CD4-positive, alpha-beta T cell treated with Interleukin-17A for 4 hours (primary cell): ENCODE results near the gene ANKRD10.

ENCODE experiments used
- DNase-seq: peaks from one replicate; pipeline ENCODE4 v3.0.0-alpha.2; 2020; ENCODE audit warnings: mixed read lengths

ANKRD10 gene

DNA sequence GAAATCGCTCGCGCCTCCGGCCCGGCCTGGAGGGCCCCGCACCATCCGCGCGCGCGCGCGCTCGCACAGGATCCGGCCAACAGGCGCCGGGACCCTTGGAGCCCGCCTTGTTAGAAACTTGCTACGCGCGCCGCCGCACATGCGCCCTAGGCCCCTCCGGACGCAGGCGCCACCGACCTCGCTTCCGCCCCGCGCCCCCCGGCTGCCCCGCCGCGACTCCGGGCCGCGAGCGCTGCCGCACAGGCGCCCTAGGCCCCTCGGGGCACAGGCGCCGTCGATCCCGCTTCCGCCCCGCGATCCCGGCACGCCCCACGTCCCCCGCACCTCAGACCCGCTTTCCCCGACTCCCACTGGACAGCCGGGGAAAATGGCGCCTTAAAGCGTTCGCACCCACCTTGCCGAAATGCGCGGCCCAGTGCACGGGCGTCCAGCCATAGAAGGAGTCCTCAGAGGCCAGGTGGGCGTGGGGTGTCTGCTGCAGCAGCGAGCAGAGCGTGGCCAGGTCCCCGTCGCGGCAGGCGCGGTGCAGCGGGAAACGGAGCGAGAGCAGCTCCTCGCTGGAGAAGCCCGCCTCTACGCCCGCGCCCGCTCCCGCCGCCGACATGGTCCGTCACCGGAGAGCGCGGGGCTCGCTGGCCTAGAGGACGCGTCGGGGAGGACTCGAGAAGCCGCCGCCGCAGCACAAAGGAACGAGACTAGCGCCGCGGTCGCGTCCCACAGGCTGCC, 375 bp downstream of the ANKRD10 start:
- DNase-seq, result peak; percentile 85

DNA sequence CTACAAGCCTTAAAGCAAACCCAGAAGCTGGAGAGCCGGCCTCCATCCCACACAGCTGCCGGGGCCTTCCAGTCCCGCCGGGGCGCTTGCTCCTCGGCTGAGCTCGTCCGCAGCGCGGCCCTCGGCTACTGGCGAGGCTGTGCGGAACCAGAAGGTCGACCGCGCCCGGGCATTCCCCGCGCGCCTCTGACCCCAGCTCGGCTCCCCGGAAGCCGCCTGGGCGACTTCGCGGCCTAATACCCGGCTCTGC, 863 bp downstream of the ANKRD10 start:
- no peak for DNase-seq

GRCh38 chr13:110913322-110914080, 1.4 kb downstream of the ANKRD10 start:
- DNase-seq, result peak; percentile 21

GRCh38 chr13:110912651-110913051, 2.2 kb downstream of the ANKRD10 start:
- no peak for DNase-seq

DNA sequence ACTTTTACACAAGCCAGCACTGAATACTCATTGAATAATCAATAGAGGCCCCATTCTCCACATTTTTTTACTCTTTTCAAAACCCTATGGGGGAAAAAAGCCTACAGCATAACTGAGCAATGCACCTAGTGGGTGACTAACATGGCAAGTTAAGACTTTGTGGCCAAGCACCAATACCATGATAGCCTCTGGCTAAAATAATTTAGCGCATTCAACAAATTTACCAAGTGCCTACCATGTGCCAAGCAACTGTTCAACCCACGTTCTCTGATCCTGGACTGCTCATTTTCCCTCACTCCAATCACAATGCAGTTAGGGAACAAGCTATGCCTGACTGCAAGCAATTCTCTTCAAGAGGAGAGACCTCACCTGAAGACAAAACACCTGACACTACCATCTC, 3.0 kb downstream of the ANKRD10 start:
- DNase-seq, result no peak

GRCh38 chr13:110910013-110910890, 4.6 kb downstream of the ANKRD10 start:
- DNase-seq, result no peak

GRCh38 chr13:110907951-110908898, 6.6 kb downstream of the ANKRD10 start:
- DNase-seq, result no peak

DNA sequence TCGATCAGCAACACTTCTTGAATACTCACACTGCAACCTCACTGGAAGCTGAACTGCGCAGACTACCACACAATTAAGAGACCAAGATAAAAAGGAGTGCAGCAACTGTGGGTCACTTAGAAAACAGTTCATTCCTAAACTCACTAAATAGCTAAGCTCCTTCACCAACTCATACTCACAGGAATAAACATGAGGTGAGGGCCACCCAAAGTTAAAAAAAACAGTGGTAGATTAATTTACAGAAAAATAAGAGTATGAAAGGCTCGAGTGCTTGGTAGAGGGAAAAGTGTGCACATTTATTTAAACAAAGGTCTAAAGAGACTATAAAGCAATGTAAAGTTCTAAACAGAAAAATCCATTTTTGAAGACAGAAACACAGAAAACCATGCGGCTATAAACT, 7.6 kb downstream of the ANKRD10 start:
- DNase-seq, result no peak

- DNase-seq, result no peak
Observed at GRCh38 chr13:110904748-110905147, 10.1 kb downstream of the ANKRD10 start.

- no peak for DNase-seq
Observed at GRCh38 chr13:110902370-110902769, 12.5 kb downstream of the ANKRD10 start.

DNA sequence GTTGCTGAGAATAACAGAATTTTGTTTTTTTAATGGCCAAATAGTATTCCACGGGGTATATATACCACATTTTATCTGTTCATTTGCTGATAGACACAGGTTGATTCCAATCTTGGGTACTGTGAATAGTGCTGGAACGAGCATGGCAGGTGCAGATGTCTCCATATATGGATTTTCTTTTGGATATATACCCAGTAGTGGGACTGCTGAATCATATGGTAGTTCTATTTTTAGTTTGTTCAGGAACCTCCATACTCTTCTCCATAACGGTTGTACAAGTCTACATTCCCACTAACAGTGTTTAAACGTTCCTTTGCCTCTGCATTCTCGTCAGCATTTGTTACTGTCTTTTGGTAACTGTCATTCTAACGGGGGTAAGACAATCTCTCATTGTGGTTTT, 17.3 kb downstream of the ANKRD10 start:
- DNase-seq, result no peak

GRCh38 chr13:110897014-110897413, 17.9 kb downstream of the ANKRD10 start:
- DNase-seq, result no peak

DNA sequence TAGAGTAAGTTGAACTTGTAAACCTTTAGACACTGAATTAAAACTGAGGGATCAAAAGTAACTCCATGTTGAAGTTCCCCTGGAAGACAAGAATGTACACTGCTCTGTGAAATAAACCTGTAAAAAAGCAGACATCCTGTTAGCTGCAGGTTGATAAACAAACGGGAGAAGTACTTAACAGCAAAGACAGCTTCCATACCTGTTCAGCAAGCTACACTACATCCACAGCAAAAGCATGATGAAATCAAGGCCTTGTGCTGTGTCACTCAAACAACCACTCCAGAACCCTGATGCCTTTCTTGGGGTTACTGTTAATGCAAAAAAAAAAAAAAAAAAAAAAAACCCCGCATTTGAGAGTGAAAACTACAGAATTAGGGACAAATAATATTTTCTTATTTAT, 20.8 kb downstream of the ANKRD10 start:
- no peak for DNase-seq

DNA sequence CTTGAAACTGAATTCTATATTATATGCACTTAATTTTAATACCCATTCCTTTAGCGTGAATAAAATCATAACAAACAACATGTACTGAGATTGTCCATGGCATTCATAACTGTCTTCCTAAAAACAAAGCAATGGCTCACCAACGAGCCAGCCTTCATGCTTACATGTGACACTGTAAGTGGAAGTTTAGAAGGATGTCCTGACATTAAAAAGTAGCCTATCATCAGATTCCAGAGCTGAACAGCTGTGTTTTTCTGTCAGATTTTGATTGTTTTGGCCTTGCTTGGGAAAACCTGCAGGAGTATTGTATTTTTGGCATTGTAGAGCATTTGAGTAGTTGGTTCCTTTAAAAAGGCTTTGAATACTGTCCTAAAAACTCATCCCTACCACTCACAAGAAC, 21.3 kb downstream of the ANKRD10 start:
- DNase-seq, result no peak

DNA sequence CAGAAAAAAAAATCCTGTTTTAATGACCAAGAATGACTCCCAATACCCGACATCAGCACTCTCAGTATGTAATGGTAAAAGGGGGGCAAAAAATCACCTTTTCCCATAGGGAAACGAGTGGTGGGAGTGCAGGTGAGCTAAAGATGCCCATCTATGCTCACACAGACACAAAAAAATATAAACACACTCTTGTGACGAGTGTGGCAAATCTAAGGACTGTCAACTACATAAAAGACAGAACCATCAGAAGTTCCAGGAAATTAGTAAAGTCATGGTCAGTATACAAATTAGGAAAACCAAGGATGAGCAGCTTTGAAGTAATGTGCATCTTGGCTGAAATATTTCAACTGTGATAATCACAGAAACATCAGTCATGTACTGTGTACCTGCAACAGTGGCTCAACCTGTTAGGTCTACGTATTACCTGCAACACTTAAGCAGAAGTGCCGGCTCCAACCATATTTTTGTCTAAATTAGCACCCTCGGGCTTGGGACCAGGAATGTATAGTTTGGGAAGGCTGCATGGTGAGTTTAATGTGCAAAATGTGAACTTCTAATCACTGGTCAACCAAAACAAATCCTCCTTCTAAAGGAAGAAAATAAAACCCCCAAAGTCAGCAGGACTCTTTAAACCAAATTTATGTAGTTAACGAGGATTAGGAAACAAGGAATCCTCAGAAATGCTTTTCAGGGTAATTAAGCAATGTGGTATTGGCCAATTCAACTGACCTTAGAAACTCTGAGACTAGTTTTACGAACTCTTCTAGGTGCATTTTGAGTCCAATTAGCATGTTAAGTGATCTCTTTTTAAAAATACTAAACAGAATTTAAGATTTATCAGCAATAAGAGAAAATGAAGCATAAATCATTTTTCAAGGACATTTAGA, 24.3 kb downstream of the ANKRD10 start:
- DNase-seq, result no peak

- DNase-seq, result no peak
Observed at GRCh38 chr13:110888390-110888789, 26.5 kb downstream of the ANKRD10 start.

- DNase-seq, result no peak
Observed at GRCh38 chr13:110887597-110888333, 27.1 kb downstream of the ANKRD10 start.

DNA sequence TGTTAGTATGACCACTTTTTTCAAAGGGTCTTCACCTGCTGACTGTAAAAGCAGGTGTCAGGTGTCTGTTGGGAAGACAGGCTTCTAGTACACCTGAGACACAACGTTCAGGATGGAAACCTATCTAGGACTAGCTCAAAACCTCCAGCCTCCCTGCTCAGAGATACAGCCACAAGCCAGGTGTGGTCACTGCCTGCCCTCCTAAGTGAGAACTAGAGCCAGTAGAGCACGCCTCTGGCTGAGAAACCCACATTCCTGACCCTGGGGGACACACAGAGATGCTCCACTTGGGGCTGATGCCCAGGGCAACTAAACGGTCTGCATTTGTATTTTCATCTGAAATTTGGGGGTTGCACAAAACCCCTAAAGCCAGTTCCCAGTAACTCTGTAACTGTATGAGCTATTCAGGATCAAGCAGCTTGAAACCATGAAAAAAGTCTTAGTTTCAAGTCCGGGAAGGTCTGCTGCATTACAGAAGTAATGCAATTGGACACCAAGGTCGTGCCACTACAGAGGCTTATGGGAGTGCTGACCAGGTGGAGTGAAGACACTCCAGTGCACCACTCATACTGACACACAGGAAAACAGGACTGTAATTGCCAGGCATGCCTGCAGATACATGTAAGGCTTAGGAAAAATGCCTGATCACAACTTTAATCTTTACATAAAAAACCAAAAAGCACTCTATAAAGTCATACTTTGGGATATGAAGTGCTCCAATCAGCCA, 27.8 kb downstream of the ANKRD10 start:
- DNase-seq, result no peak

GRCh38 chr13:110885966-110886869, 28.7 kb downstream of the ANKRD10 start:
- DNase-seq, result no peak
